SK-N-SH (cell line): Measurements from ENCODE around the gene TEX30. TPM values are rescaled to one million over a fixed set of nuclear protein-coding genes. Genes with fewer than 3 reads are reported as not detected.

Source experiments
- CTCF ChIA-PET: fragments of 300-600, 350-600 bp; formaldehyde crosslinking; extraction: SDS; loops from one replicate; lab custom pipeline; 2021; lab: Yijun Ruan, JAX
- POLR2A ChIA-PET: fragments of 350-600 bp; sonication (Branson Sonifier 250); formaldehyde crosslinking; extraction: SDS; loops from one replicate; lab custom pipeline; 2020; ENCODE audit warnings: antibody characterized with exemption, inconsistent platforms; lab: Yijun Ruan, JAX
- DNase-seq: peaks from one replicate; pipeline ENCODE4 v3.0.0; 2012
- H2AFZ ChIP-seq: fragments of 200-600 bp; sonication (generic); 2 replicates; pipeline ENCODE4 v1.8.1; 2016; ENCODE audit warnings: antibody characterized with exemption, mild to moderate bottlenecking, low read depth
- H3F3A ChIP-seq: fragments of 200-600 bp; sonication (generic); replicated peaks from 2 replicates; pipeline ENCODE3; 2016; ENCODE audit warnings: antibody characterized with exemption, mild to moderate bottlenecking; ENCODE audit not compliant: insufficient read depth
- H3K27ac ChIP-seq, 2 experiments: fragments of 200-500 bp in 1 of 2; fragments of 200-600 bp in 1 of 2; sonication (Bioruptor generic) in 1 of 2; sonication (generic), shearing (Covaris generic) in 1 of 2; 2 replicates each; pipeline versions ENCODE4 v1.5.1 to v1.6.1; 2014 to 2016; ENCODE audit warnings: low read depth in 2 of 2, inconsistent platforms in 1 of 2, low read length in 1 of 2, mild to moderate bottlenecking in 1 of 2, mixed read lengths in 1 of 2
- H3K27me3 ChIP-seq: fragments of 200-600 bp; sonication (generic), shearing (Covaris generic); 2 replicates; pipeline ENCODE4 v1.6.1; 2016; ENCODE audit warnings: mixed run types; ENCODE audit not compliant: insufficient read depth
- H3K36me3 ChIP-seq, 2 experiments: fragments of 200-500 bp in 1 of 2; fragments of 200-600 bp in 1 of 2; sonication (Bioruptor generic) in 1 of 2; sonication (generic) in 1 of 2; replicated peaks in 1 of 2; 2 replicates each; pipeline versions ENCODE3 to v1.5.1; 2014 to 2016; ENCODE audit warnings: low read length in 1 of 2, mild to moderate bottlenecking in 1 of 2; ENCODE audit not compliant: insufficient read depth in 2 of 2, control insufficient read depth in 1 of 2
- H3K4me1 ChIP-seq, 2 experiments: fragments of 200-500 bp in 1 of 2; fragments of 200-600 bp in 1 of 2; sonication (Bioruptor generic) in 1 of 2; sonication (generic), shearing (Covaris generic) in 1 of 2; 2 replicates each; pipeline versions ENCODE4 v1.5.1 to v1.6.1; 2014 to 2016; ENCODE audit warnings: low read depth in 1 of 2, low read length in 1 of 2, mixed run types in 1 of 2; ENCODE audit not compliant: insufficient read depth in 2 of 2, control insufficient read depth in 1 of 2
- H3K4me2 ChIP-seq: fragments of 200-600 bp; sonication (generic), shearing (Covaris generic); 2 replicates; pipeline ENCODE4 v1.6.1; 2017; ENCODE audit warnings: mixed run types
- H3K4me3 ChIP-seq, 2 experiments: fragments of 200-500 bp in 1 of 2; fragments of 200-600 bp in 1 of 2; sonication (Bioruptor generic) in 1 of 2; sonication (generic), shearing (Covaris generic) in 1 of 2; 2 replicates each; pipeline versions ENCODE4 v1.5.1 to v1.8.1; 2014 to 2016; ENCODE audit warnings: low read depth in 2 of 2, inconsistent platforms in 1 of 2, low read length in 1 of 2, mild to moderate bottlenecking in 1 of 2, mixed read lengths in 1 of 2, moderate library complexity in 1 of 2
- H3K79me2 ChIP-seq: fragments of 200-600 bp; sonication (generic); 2 replicates; pipeline ENCODE4 v1.8.1; 2017; ENCODE audit warnings: mild to moderate bottlenecking; ENCODE audit not compliant: insufficient read depth
- H3K9ac ChIP-seq: fragments of 200-600 bp; sonication (generic); 2 replicates; pipeline ENCODE4 v1.6.1; 2017; ENCODE audit warnings: mixed run types
- H3K9me2 ChIP-seq: fragments of 200-600 bp; sonication (generic); 2 replicates; pipeline ENCODE4 v1.6.1; 2017; ENCODE audit warnings: mixed run types
- H3K9me3 ChIP-seq: fragments of 200-600 bp; sonication (generic); 2 replicates; pipeline ENCODE4 v1.6.1; 2017; ENCODE audit warnings: mixed run types, mild to moderate bottlenecking, moderate library complexity
- H4K20me1 ChIP-seq: fragments of 200-600 bp; sonication (generic); 2 replicates; pipeline ENCODE4 v1.6.1; 2017; ENCODE audit warnings: mild to moderate bottlenecking, mixed run types; ENCODE audit not compliant: insufficient read depth
- CHD2 ChIP-seq: fragments of 150-350 bp; IDR thresholded peaks from 2 replicates; pipeline ENCODE4 v1.6.1; 2018; ENCODE audit warnings: low read length; ENCODE audit not compliant: partially characterized antibody
- CTCF ChIP-seq: fragments of 200-600 bp; sonication (generic); IDR thresholded peaks from 2 replicates; pipeline ENCODE4 v1.6.1; 2017; ENCODE audit warnings: antibody characterized with exemption, mild to moderate bottlenecking, moderate library complexity
- ELF1 ChIP-seq: IDR thresholded peaks from 2 replicates; pipeline ENCODE4 v1.4.0; 2012
- EZH2phosphoT487 ChIP-seq: fragments of 200-600 bp; sonication (generic); IDR thresholded peaks from 2 replicates; pipeline ENCODE4 v1.6.1; 2017; ENCODE audit warnings: low read depth, mixed run types, mild to moderate bottlenecking, antibody characterized with exemption, moderate library complexity, borderline replicate concordance
- FOXJ3 ChIP-seq: sonication (generic); formaldehyde crosslinking; IDR thresholded peaks from 2 replicates; pipeline ENCODE4 v1.5.1; 2020; ENCODE audit warnings: mild to moderate bottlenecking, missing genetic modification reagents
- GABPA ChIP-seq: IDR thresholded peaks from 2 replicates; pipeline ENCODE4 v1.4.0; 2012; ENCODE audit warnings: low read depth, mild to moderate bottlenecking
- GATA2 ChIP-seq: sonication (generic); formaldehyde crosslinking; IDR thresholded peaks from 2 replicates; pipeline ENCODE4 v1.5.0; 2020; ENCODE audit warnings: mild to moderate bottlenecking, missing genetic modification reagents
- IRF3 ChIP-seq: fragments of 150-350 bp; IDR thresholded peaks from 2 replicates; pipeline ENCODE4 v1.6.1; 2016; ENCODE audit warnings: mild to moderate bottlenecking, low read depth, low read length
- JUND ChIP-seq: IDR thresholded peaks from 2 replicates; pipeline ENCODE4 v1.4.0; 2012
- NFIC ChIP-seq: IDR thresholded peaks from 2 replicates; pipeline ENCODE4 v1.4.0; 2012; ENCODE audit warnings: borderline replicate concordance
- PBX3 ChIP-seq: IDR thresholded peaks from 2 replicates; pipeline ENCODE4; 2012
- POLR2AphosphoS5 ChIP-seq: IDR thresholded peaks from 2 replicates; pipeline ENCODE4 v1.6.1; 2012; ENCODE audit warnings: low read depth, low read length
- RFX5 ChIP-seq: IDR thresholded peaks from 2 replicates; pipeline ENCODE4 v1.6.1; 2012; ENCODE audit warnings: mild to moderate bottlenecking, improper control_type of control experiment, low read length
- RXRA ChIP-seq: IDR thresholded peaks from 2 replicates; pipeline ENCODE4 v1.4.0; 2012; ENCODE audit warnings: low read depth, mild to moderate bottlenecking, borderline replicate concordance
- SIN3A ChIP-seq: IDR thresholded peaks from 2 replicates; pipeline ENCODE4 v1.6.1; 2012; ENCODE audit warnings: low read depth, mild to moderate bottlenecking, low read length, moderate library complexity, borderline replicate concordance
- SMC3 ChIP-seq: IDR thresholded peaks from 2 replicates; pipeline ENCODE4 v1.6.1; 2012; ENCODE audit warnings: low read depth, low read length, improper control_type of control experiment
- USF1 ChIP-seq: IDR thresholded peaks from 2 replicates; pipeline ENCODE4 v1.4.0; 2012; ENCODE audit warnings: low read depth, borderline replicate concordance
- YY1 ChIP-seq: IDR thresholded peaks from 2 replicates; pipeline ENCODE4 v1.4.0; 2012; ENCODE audit warnings: low read depth, mild to moderate bottlenecking
- WGBS: methylation state at CpG from one replicate; pipeline ENCODE4 v1.1.6; 2017; ENCODE audit warnings: low lambda C conversion rate; 5-methylcytosine and 5-hydroxymethylcytosine counted together
- polyA plus RNA-seq, 3 experiments: library from polyadenylated mRNA; depleted of rRNA; stranded (reverse); fragments of >200 nt; gene quantifications; 2 replicates each; pipeline ENCODE4 v1.2.3, GENCODE V29; 2012

The TEX30 gene
- polyA plus RNA-seq, 1 of the 3 experiments (the other 2 are of a cell fraction), result 7.2 TPM

- TF ChIP-seq IRF3, result no peak
- no peak for TF ChIP-seq PBX3
- no peak for TF ChIP-seq POLR2AphosphoS5
- Histone ChIP-seq H3K4me2 (no peak overlapping the region), H2AFZ (no peak overlapping the region), H3K27me3 (no peaks in the 10 kb centered on the region), H3K79me2 (peaks cover 57% of the 10 kb centered on the region), H3K9me3 (0 out of 2 replicates have a peak, but pooled peaks cover 5% of the 10 kb centered on the region), H3F3A (peaks cover 13% of the 10 kb centered on the region), H3K9me2 (no peaks in the 10 kb centered on the region), H3K4me1 (peaks cover 4 to 16% of the 10 kb centered on the region in 2 experiments; a peak in 3 of 4 replicates), H4K20me1 (no peaks in the 10 kb centered on the region), H3K9ac (no peak overlapping the region), H3K4me3 (no peak overlapping the region), H3K27ac (no peak overlapping the region), H3K36me3 (peaks cover 25 to 30% of the 10 kb centered on the region in 2 experiments)
- no peak for DNase-seq
- POLR2A ChIA-PET, result no interaction called here
- 89% methylated on average over 6 of the region's 6 CpGs for WGBS
- CTCF ChIA-PET, result interaction anchor here (2.4 kb wide), 1 partner anchor 15 kb away, joined by 10 read pairs; no protein-coding TSS in a partner anchor
These were observed 41.2 kb upstream of the TEX30 start for GRCh38 chr13:102814793-102815192.

- H3K27me3 ChIP-seq, result no peaks in the 10 kb centered on the region
- H4K20me1 ChIP-seq, result no peaks in the 10 kb centered on the region
- H3F3A ChIP-seq, result peaks cover 13% of the 10 kb centered on the region
- H3K4me2 ChIP-seq, result no peak overlapping the region
- peaks cover 4 to 16% of the 10 kb centered on the region in 2 experiments; a peak in 3 of 4 replicates for H3K4me1 ChIP-seq
- TF ChIP-seq NFIC (no peak), EZH2phosphoT487 (no peak), ELF1 (no peak), CTCF (no peak), SIN3A (no peak), YY1 (no peak), PBX3 (no peak), RFX5 (no peak), RXRA (no peak), CHD2 (no peak), SMC3 (no peak), JUND (no peak), GATA2 (CRISPR knock-in tag) (no peak), USF1 (no peak), FOXJ3 (no peak), GABPA (no peak)
- 95% methylated on average over 7 of the region's 7 CpGs for WGBS
- H3K36me3 ChIP-seq, result peaks cover 23 to 31% of the 10 kb centered on the region in 2 experiments
- H3K9ac ChIP-seq, result no peak overlapping the region
- H3K79me2 ChIP-seq, result peaks cover 64% of the 10 kb centered on the region
- 0 out of 2 replicates have a peak, but pooled peaks cover 5% of the 10 kb centered on the region for H3K9me3 ChIP-seq
- no peak overlapping the region for H3K27ac ChIP-seq
- POLR2A ChIA-PET, result no interaction called here
- no peak for DNase-seq
- CTCF ChIA-PET, result interaction anchor here (2.4 kb wide), 1 partner anchor 14 kb away, joined by 10 read pairs; no protein-coding TSS in a partner anchor
- H3K4me3 ChIP-seq, result no peak overlapping the region
- H2AFZ ChIP-seq, result no peak overlapping the region
- no peaks in the 10 kb centered on the region for H3K9me2 ChIP-seq
These were observed 40.5 kb upstream of the TEX30 start for GRCh38 chr13:102814025-102814607.
